Uterus (tissue), 4 donors: Measurements from ENCODE around the gene STEAP2. TPM values are rescaled to one million over a fixed set of nuclear protein-coding genes. Genes with fewer than 3 reads are reported as not detected.
A peak's percentile ranks its signal among the peaks of the same experiment; 100 is the strongest.

Experiments used
- DNase-seq, 2 donors: peaks; one replicate each; pipeline ENCODE4 v3.0.0-alpha.2; 2019 to 2020
- H3K27ac ChIP-seq, 2 donors: fragments of 200-600 bp; sonication (generic); 1 replicate in 1 of 2; 2 replicates in 1 of 2; pipeline ENCODE4 v1.5.1; 2016 to 2018
- H3K27me3 ChIP-seq, 2 donors: fragments of 200-600 bp; sonication (generic); one replicate each; pipeline ENCODE4 v1.5.1; 2018 to 2019; ENCODE audit warnings: control low read depth in 1 of 2
- H3K36me3 ChIP-seq, 2 donors: fragments of 200-600 bp; sonication (generic); one replicate each; pipeline ENCODE4 v1.5.1; 2019; ENCODE audit warnings: control low read depth in 1 of 2
- H3K4me1 ChIP-seq, 2 donors: fragments of 200-600 bp; sonication (generic); one replicate each; pipeline ENCODE4 v1.5.1; 2018 to 2019; ENCODE audit warnings: control low read depth in 1 of 2
- H3K4me3 ChIP-seq, 2 donors: fragments of 200-600 bp; sonication (generic); 1 replicate in 1 of 2; 2 replicates in 1 of 2; pipeline ENCODE4 v1.5.1; 2018 to 2019; ENCODE audit warnings: mild to moderate bottlenecking in 1 of 2
- H3K9me3 ChIP-seq, 2 donors: fragments of 200-600 bp; sonication (generic); one replicate each; pipeline ENCODE4 v1.5.1; 2019; ENCODE audit warnings: control low read depth in 1 of 2
- CTCF ChIP-seq, 4 experiments: fragments of 200-600 bp in 2 of 4; fragments of 450-650 bp in 2 of 4; sonication (generic) in 2 of 4; IDR thresholded peaks; one replicate each; pipeline ENCODE4 v1.5.1; 2016 to 2019; ENCODE audit warnings: antibody characterized with exemption in 4 of 4, mild to moderate bottlenecking in 2 of 4, moderate library complexity in 1 of 4
- POLR2A ChIP-seq, 2 donors: fragments of 450-650 bp; IDR thresholded peaks; one replicate each; pipeline ENCODE4 v1.6.1; 2016; ENCODE audit warnings: antibody characterized with exemption in 2 of 2, mild to moderate bottlenecking in 1 of 2, moderate library complexity in 1 of 2
- intact Hi-C: fragments of 100-400 bp; cut with DNase I; formaldehyde crosslinking; loops from one replicate; pipeline ENCODE4 v1.15.1; 2023; ENCODE audit warnings: low total_unique reads
- total RNA-seq, 4 donors: library from RNA; depleted of rRNA in 3 of 4; stranded (reverse); fragments of >200 nt in 3 of 4; gene quantifications; one replicate each; pipeline versions ENCODE4 v1.1.0 to v1.2.4, GENCODE V29; 2014 to 2023
- donor health status: DM: yes; HTN: yes; CAD: no.

The STEAP2 gene
- total RNA-seq: 10 to 100 TPM; 18.0 to 48.2 (median 31.2) TPM

GRCh38 chr7:90211391-90212148 lies at the start of gene STEAP2:
Gene STEAP2 (plus strand): TSS chr7:90211740. CDS start chr7:90225083, 13,343 bp downstream.
- no peaks in the 10 kb centered on the region for H3K36me3 ChIP-seq
- TF ChIP-seq POLR2A (IDR thresholded peaks at IDR 0.05) (peak in 1 of 2 donors; percentile 65), CTCF (IDR thresholded peaks at IDR 0.05) (peak; percentile 40 to 86 (median 64))
- no peaks in the 10 kb centered on the region for H3K4me1 ChIP-seq
- H3K9me3 ChIP-seq: no peaks in the 10 kb centered on the region
- intact Hi-C loops: no loop called here
- no peaks in the 10 kb centered on the region for H3K27me3 ChIP-seq
- H3K27ac ChIP-seq: peak within 1 kb of the TSS; percentile 77 to 94
- peak within 1 kb of the TSS; percentile 36 to 92 for H3K4me3 ChIP-seq
- peak; percentile 94 to 95 for DNase-seq

DNA sequence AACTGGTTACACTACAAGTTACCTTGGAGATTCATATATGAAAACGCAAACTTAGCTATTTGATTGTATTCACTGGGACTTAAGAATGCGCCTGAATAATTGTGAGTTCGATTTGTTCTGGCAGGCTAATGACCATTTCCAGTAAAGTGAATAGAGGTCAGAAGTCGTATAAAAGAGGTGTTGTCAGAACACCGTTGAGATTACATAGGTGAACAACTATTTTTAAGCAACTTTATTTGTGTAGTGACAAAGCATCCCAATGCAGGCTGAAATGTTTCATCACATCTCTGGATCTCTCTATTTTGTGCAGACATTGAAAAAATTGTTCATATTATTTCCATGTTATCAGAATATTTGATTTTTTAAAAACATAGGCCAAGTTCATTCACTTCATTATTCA lies 48.0 kb upstream of the STEAP2 start:
- Histone ChIP-seq H3K27me3 (no peaks in the 10 kb centered on the region), H3K27ac (no peak overlapping the region), H3K9me3 (no peaks in the 10 kb centered on the region), H3K36me3 (no peaks in the 10 kb centered on the region), H3K4me3 (no peak overlapping the region), H3K4me1 (no peaks in the 10 kb centered on the region)
- intact Hi-C loops: no loop called here
- DNase-seq: no peak
- TF ChIP-seq POLR2A (IDR thresholded peaks at IDR 0.05) (no peak), CTCF (IDR thresholded peaks at IDR 0.05) (no peak)

GRCh38 chr7:90165724-90166123 lies 45.8 kb upstream of the STEAP2 start:
- intact Hi-C loops: no loop called here
- no peaks in the 10 kb centered on the region for H3K9me3 ChIP-seq
- no peak overlapping the region for H3K27ac ChIP-seq
- no peaks in the 10 kb centered on the region for H3K4me1 ChIP-seq
- TF ChIP-seq POLR2A (IDR thresholded peaks at IDR 0.05): no peak
- no peak for TF ChIP-seq CTCF (IDR thresholded peaks at IDR 0.05)
- no peaks in the 10 kb centered on the region for H3K27me3 ChIP-seq
- H3K36me3 ChIP-seq: no peaks in the 10 kb centered on the region
- no peak for DNase-seq
- H3K4me3 ChIP-seq: no peak overlapping the region

DNA sequence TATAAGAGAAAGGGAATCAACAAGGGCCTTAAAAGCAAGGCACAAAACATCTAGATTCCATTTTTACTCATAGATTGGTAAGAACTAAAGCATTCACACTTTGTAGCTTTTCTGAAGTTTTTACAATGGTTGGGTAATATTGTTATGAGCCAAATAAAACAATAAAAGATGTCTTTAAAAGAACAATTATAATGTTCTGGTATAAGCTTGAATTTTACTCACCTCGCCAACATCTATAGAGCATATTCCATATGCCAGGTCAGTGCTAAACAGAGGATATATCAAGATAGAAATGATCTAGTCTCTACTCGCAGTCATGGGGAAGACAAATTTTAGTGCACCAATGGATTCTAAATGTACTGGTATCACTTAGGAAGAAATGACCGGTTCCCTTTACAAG lies 45.4 kb upstream of the STEAP2 start:
- no peaks in the 10 kb centered on the region for H3K4me1 ChIP-seq
- H3K9me3 ChIP-seq: no peaks in the 10 kb centered on the region
- H3K4me3 ChIP-seq: no peak overlapping the region
- H3K27me3 ChIP-seq: no peaks in the 10 kb centered on the region
- intact Hi-C loops: no loop called here
- no peaks in the 10 kb centered on the region for H3K36me3 ChIP-seq
- H3K27ac ChIP-seq: no peak overlapping the region
- TF ChIP-seq CTCF (IDR thresholded peaks at IDR 0.05) (no peak), POLR2A (IDR thresholded peaks at IDR 0.05) (no peak)
- DNase-seq: no peak

GRCh38 chr7:90167361-90167760 lies 44.2 kb upstream of the STEAP2 start:
- intact Hi-C loops: no loop called here
- no peaks in the 10 kb centered on the region for H3K9me3 ChIP-seq
- no peaks in the 10 kb centered on the region for H3K27me3 ChIP-seq
- no peaks in the 10 kb centered on the region for H3K36me3 ChIP-seq
- TF ChIP-seq POLR2A (IDR thresholded peaks at IDR 0.05) (no peak), CTCF (IDR thresholded peaks at IDR 0.05) (no peak)
- no peak for DNase-seq
- no peak overlapping the region for H3K4me3 ChIP-seq
- H3K4me1 ChIP-seq: no peaks in the 10 kb centered on the region
- no peak overlapping the region for H3K27ac ChIP-seq
